Esophagus squamous epithelium (tissue), 5 donors: ENCODE results near the gene CYCS. TPM values are rescaled to one million over a fixed set of nuclear protein-coding genes. Genes with fewer than 3 reads are reported as not detected.
"Not testable (repeated sequence)": the region's sequence is repeated elsewhere in the genome, so short reads cannot be mapped to it uniquely, and the experiment has no call there.

Experiments
- DNase-seq: peaks from one replicate; lab custom pipeline; 2025; lab: John Stamatoyannopoulos, UW
- H3K27ac ChIP-seq, 4 donors: fragments of 200-600 bp; sonication (generic); one replicate each; pipeline ENCODE4 v1.5.1; 2016 to 2019; ENCODE audit warnings: mild to moderate bottlenecking in 1 of 4
- H3K27me3 ChIP-seq, 4 donors: fragments of 200-600 bp; sonication (generic); 1 replicate in 3 of 4; 2 replicates in 1 of 4; pipeline versions ENCODE4 v1.5.1 to v1.6.0; 2017 to 2021; ENCODE audit warnings: antibody characterized with exemption in 1 of 4
- H3K36me3 ChIP-seq, 3 donors: fragments of 200-600 bp; sonication (generic); one replicate each; pipeline ENCODE4 v1.5.1; 2016 to 2019
- H3K4me1 ChIP-seq, 3 donors: fragments of 200-600 bp; sonication (generic); one replicate each; pipeline ENCODE4 v1.5.1; 2017 to 2019
- H3K4me3 ChIP-seq, 4 donors: fragments of 200-600 bp; sonication (generic); 1 replicate in 3 of 4; 2 replicates in 1 of 4; pipeline ENCODE4 v1.5.1; 2016 to 2019; ENCODE audit warnings: mild to moderate bottlenecking in 2 of 4, moderate library complexity in 1 of 4
- H3K9me3 ChIP-seq, 3 donors: fragments of 200-600 bp; sonication (generic); one replicate each; pipeline ENCODE4 v1.5.1; 2016 to 2019
- POLR2A ChIP-seq, 4 donors: fragments of 450-650 bp; IDR thresholded peaks; one replicate each; pipeline ENCODE4 v1.6.1; 2017; ENCODE audit warnings: antibody characterized with exemption in 4 of 4, mild to moderate bottlenecking in 4 of 4, moderate library complexity in 3 of 4
- WGBS, 2 donors: methylation state at CpG; one replicate each; pipeline ENCODE4 v1.1.5; 2018; 5-methylcytosine and 5-hydroxymethylcytosine counted together
- intact Hi-C: fragments of 100-400 bp; cut with DNase I; formaldehyde crosslinking; loops from one replicate; pipeline ENCODE4 v1.15.0; 2022
- total RNA-seq, 4 donors: library from RNA; depleted of rRNA; stranded (reverse); fragments of >200 nt; gene quantifications; one replicate each; pipeline ENCODE4 v1.1.0, GENCODE V29; 2016
- TF ChIP-seq, protein P1 (sequence below), 6 experiments: fragments of 450-650 bp in 4 of 6; fragments of 200-600 bp in 2 of 6; sonication (generic) in 2 of 6; IDR thresholded peaks; one replicate each; pipeline ENCODE4 v1.5.1; 2016 to 2019; ENCODE audit warnings: antibody characterized with exemption in 6 of 6, mild to moderate bottlenecking in 4 of 6, moderate library complexity in 4 of 6
- donor health status: DM: yes; HTN: yes; CAD: no.

Gene CYCS
- total RNA-seq, 4 donors from 2014 or later = 48.1 to 117 (median 72.8) TPM

GRCh38 chr7:25087855-25088254 is 37.2 kb downstream of the CYCS start:
- no peaks in the 10 kb centered on the region for H3K9me3 ChIP-seq
- no peaks in the 10 kb centered on the region for H3K27me3 ChIP-seq
- no peak overlapping the region for H3K4me3 ChIP-seq
- no peak overlapping the region for H3K27ac ChIP-seq
- TF ChIP-seq, protein P1, sequence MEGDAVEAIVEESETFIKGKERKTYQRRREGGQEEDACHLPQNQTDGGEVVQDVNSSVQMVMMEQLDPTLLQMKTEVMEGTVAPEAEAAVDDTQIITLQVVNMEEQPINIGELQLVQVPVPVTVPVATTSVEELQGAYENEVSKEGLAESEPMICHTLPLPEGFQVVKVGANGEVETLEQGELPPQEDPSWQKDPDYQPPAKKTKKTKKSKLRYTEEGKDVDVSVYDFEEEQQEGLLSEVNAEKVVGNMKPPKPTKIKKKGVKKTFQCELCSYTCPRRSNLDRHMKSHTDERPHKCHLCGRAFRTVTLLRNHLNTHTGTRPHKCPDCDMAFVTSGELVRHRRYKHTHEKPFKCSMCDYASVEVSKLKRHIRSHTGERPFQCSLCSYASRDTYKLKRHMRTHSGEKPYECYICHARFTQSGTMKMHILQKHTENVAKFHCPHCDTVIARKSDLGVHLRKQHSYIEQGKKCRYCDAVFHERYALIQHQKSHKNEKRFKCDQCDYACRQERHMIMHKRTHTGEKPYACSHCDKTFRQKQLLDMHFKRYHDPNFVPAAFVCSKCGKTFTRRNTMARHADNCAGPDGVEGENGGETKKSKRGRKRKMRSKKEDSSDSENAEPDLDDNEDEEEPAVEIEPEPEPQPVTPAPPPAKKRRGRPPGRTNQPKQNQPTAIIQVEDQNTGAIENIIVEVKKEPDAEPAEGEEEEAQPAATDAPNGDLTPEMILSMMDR (IDR thresholded peaks at IDR 0.05) = no peak
- TF ChIP-seq POLR2A (IDR thresholded peaks at IDR 0.05) = no peak
- WGBS, 2 donors = 59 to 70% methylated on average over 2 of the region's 2 CpGs
- no peak for DNase-seq
- no peaks in the 10 kb centered on the region for H3K4me1 ChIP-seq
- intact Hi-C loops = no loop called here
- H3K36me3 ChIP-seq = no peaks in the 10 kb centered on the region

DNA sequence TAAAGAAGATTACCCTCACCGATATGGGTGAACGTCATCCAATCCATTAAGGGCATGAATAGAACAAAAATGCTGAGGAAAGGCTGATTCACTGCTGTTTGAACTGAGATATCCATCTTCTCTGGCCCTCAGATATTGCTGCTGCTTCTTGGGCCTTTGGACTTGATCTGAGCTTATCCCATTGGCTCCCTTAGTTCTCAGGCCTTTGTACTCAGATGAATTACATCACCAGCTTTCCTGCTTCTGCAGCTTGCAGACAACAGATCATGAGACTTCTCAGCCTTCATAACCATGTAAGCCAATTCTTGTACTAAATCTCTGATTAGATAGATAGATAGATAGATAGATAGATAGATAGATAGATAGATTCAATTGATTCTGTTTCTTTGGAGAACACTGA is 40.2 kb downstream of the CYCS start:
- Histone ChIP-seq H3K4me1 (no peaks in the 10 kb centered on the region), H3K9me3 (no peaks in the 10 kb centered on the region), H3K27ac (no peak overlapping the region), H3K27me3 (peaks cover 0 to 8% (median 0%) of the 10 kb centered on the region in 4 donors), H3K4me3 (no peak overlapping the region), H3K36me3 (no peaks in the 10 kb centered on the region)
- intact Hi-C loops = no loop called here
- 76 to 91% methylated on average over 2 of the region's 2 CpGs for WGBS, 2 donors
- TF ChIP-seq, protein P1 (IDR thresholded peaks at IDR 0.05) = no peak
- TF ChIP-seq POLR2A (IDR thresholded peaks at IDR 0.05) = no peak
- no peak for DNase-seq

DNA sequence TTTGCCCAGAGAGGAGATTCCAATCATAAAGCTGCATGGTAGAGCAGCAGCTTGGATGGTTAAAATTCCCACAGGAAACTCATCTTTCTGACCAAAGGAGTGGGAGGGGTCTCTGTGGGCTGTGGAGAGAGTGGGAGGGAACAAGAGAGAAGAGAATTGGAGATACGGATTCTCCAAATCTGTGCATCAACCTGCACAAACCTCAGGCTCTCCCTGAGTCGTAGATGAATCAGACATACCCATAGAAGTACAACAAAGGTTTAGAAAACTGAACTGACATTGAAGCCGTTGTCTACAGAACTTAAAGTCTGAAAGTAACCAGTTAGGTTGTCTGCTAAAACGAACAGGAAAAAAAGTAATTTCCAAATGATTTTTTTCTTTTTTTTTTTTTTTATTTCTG is 41.9 kb downstream of the CYCS start:
- no peak for TF ChIP-seq POLR2A (IDR thresholded peaks at IDR 0.05)

GRCh38 chr7:25082041-25082440 is 43.0 kb downstream of the CYCS start:
- intact Hi-C loops, H3K36me3 ChIP-seq, H3K9me3 ChIP-seq, H3K4me3 ChIP-seq, DNase-seq, H3K27ac ChIP-seq, H3K4me1 ChIP-seq, H3K27me3 ChIP-seq: not testable (repeated sequence)
- 51 to 82% methylated on average over 3 to 4 of the region's 4 CpGs for WGBS, 2 donors

More for the DNA sequence above, 41.9 kb downstream of the CYCS start:
- DNase-seq = no peak
- H3K27me3 ChIP-seq = peaks cover 0 to 8% (median 0%) of the 10 kb centered on the region in 4 donors
- intact Hi-C loops = no loop called here
- no peaks in the 10 kb centered on the region for H3K9me3 ChIP-seq
- H3K4me3 ChIP-seq = no peak overlapping the region
- no peaks in the 10 kb centered on the region for H3K4me1 ChIP-seq
- no peaks in the 10 kb centered on the region for H3K36me3 ChIP-seq
- H3K27ac ChIP-seq = no peak overlapping the region
- 43 to 48% methylated on average over 4 of the region's 4 CpGs for WGBS, 2 donors

GRCh38 chr7:25077096-25077495 is 48.0 kb downstream of the CYCS start:
- no peak overlapping the region for H3K4me3 ChIP-seq
- no peaks in the 10 kb centered on the region for H3K9me3 ChIP-seq
- no peaks in the 10 kb centered on the region for H3K4me1 ChIP-seq
- 86 to 87% methylated on average over 4 of the region's 4 CpGs for WGBS, 2 donors
- intact Hi-C loops = no loop called here
- H3K27ac ChIP-seq = no peak overlapping the region
- H3K36me3 ChIP-seq = no peaks in the 10 kb centered on the region
- no peak for DNase-seq
- peaks cover 0 to 8% (median 0%) of the 10 kb centered on the region in 4 donors for H3K27me3 ChIP-seq
- TF ChIP-seq, protein P1 (IDR thresholded peaks at IDR 0.05) = no peak
- no peak for TF ChIP-seq POLR2A (IDR thresholded peaks at IDR 0.05)

DNA sequence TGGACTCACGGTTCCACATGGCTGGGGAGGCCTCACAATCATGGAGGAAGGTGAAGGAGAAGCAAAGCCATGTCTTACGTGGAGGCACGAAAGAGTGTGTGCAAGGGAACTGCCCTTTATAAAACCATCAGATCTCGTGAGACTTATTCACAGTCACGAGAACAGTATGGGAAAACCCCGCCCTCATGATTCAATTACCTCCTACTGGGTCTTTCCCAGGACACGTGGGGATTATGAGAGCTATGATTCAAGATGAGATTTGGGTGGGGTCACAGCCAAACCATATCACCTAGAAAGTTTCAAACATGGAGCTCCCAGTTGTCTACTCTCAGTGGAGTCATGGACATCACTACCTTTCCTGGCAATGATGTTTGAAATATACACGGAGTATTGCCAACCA is 49.6 kb downstream of the CYCS start:
- Histone ChIP-seq H3K27ac (no peak overlapping the region), H3K9me3 (no peaks in the 10 kb centered on the region), H3K27me3 (no peaks in the 10 kb centered on the region), H3K4me1 (peaks cover 0 to under 1% (median 0%) of the 10 kb centered on the region in 3 donors), H3K36me3 (no peaks in the 10 kb centered on the region), H3K4me3 (no peak overlapping the region)
- intact Hi-C loops = no loop called here
- TF ChIP-seq POLR2A (IDR thresholded peaks at IDR 0.05) = no peak
- TF ChIP-seq, protein P1 (IDR thresholded peaks at IDR 0.05) = no peak
- WGBS, 2 donors = 57 to 76% methylated on average over 8 of the region's 8 CpGs
- no peak for DNase-seq
